PC-9 (cell line): ENCODE results near the gene FEN1. TPM values are rescaled to one million over a fixed set of nuclear protein-coding genes. Genes with fewer than 3 reads are reported as not detected.

Experiments
- BruUV-seq: library from RNA; stranded (reverse); fragments of 400-500 nt; replicated peaks from 2 replicates; lab custom pipeline; 2021; lab: Mats Ljungman, UMichigan
- CTCF ChIA-PET: fragments of 300-600 bp; sonication (Branson Sonifier 250); formaldehyde crosslinking; loops from one replicate; lab custom pipeline; 2022; ENCODE audit warnings: antibody characterized with exemption; lab: Charles Lee
- POLR2A ChIA-PET: fragments of 300-600 bp; sonication (Branson Sonifier 250); formaldehyde crosslinking; loops from one replicate; lab custom pipeline; 2022; ENCODE audit warnings: antibody characterized with exemption; ENCODE audit not compliant: unreplicated experiment; lab: Charles Lee
- DNase-seq, 2 experiments: peaks; one replicate each; pipeline versions ENCODE4 v3.0.0 to v3.0.0-alpha.2; 2015 to 2022; ENCODE audit warnings: mixed read lengths in 1 of 2
- H2AFZ ChIP-seq: fragments of 200-600 bp; sonication (generic); 2 replicates; pipeline ENCODE4 v1.8.1; 2017; ENCODE audit warnings: antibody characterized with exemption
- H3F3A ChIP-seq: fragments of 200-600 bp; sonication (generic); 2 replicates; pipeline ENCODE4 v1.8.1; 2017; ENCODE audit warnings: antibody characterized with exemption, mild to moderate bottlenecking, low read depth; ENCODE audit not compliant: insufficient read depth
- H3K27ac ChIP-seq: fragments of 200-600 bp; sonication (generic); 2 replicates; pipeline ENCODE4 v1.6.1; 2016; ENCODE audit warnings: mixed run types
- H3K27me3 ChIP-seq: fragments of 200-600 bp; sonication (generic); 2 replicates; pipeline ENCODE4 v1.6.1; 2016; ENCODE audit warnings: low read depth, mixed run types; ENCODE audit not compliant: insufficient read depth
- H3K36me3 ChIP-seq: fragments of 200-600 bp; sonication (generic); 2 replicates; pipeline ENCODE4 v1.6.1; 2016; ENCODE audit warnings: low read depth, mixed run types
- H3K4me1 ChIP-seq: fragments of 200-600 bp; sonication (generic); replicated peaks from 2 replicates; pipeline ENCODE4 v1.6.1; 2016; ENCODE audit warnings: mixed run types; ENCODE audit not compliant: insufficient read depth
- H3K4me2 ChIP-seq: fragments of 200-600 bp; sonication (generic); 2 replicates; pipeline ENCODE4 v1.6.1; 2017; ENCODE audit warnings: mixed run types
- H3K4me3 ChIP-seq: fragments of 200-600 bp; sonication (generic); 2 replicates; pipeline ENCODE4 v1.6.1; 2016; ENCODE audit warnings: mixed run types
- H3K79me2 ChIP-seq: fragments of 200-600 bp; sonication (generic); 2 replicates; pipeline ENCODE4 v1.6.1; 2017; ENCODE audit warnings: low read depth, mixed run types
- H3K9me2 ChIP-seq: fragments of 200-600 bp; sonication (generic); 2 replicates; pipeline ENCODE4 v1.8.1; 2017; ENCODE audit warnings: mild to moderate bottlenecking; ENCODE audit not compliant: insufficient read depth
- H3K9me3 ChIP-seq: fragments of 200-600 bp; sonication (generic); 2 replicates; pipeline ENCODE4 v1.8.1; 2016; ENCODE audit warnings: low read depth; ENCODE audit not compliant: insufficient read depth
- H4K20me1 ChIP-seq: fragments of 200-600 bp; sonication (generic); 2 replicates; pipeline ENCODE4 v1.8.1; 2017; ENCODE audit not compliant: insufficient read depth
- CTCF ChIP-seq: fragments of 200-600 bp; sonication (generic); conservative IDR thresholded peaks from 2 replicates; pipeline ENCODE4 v1.6.1; 2017; ENCODE audit warnings: mixed run types, antibody characterized with exemption, mild to moderate bottlenecking, moderate library complexity
- EZH2 ChIP-seq: fragments of 200-600 bp; sonication (generic); IDR thresholded peaks from 2 replicates; pipeline ENCODE4 v1.8.0; 2017; ENCODE audit warnings: antibody characterized with exemption, low read depth
- intact Hi-C: fragments of 100-400 bp; cut with micrococcal nuclease; formaldehyde crosslinking; loops from one replicate; pipeline ENCODE4 v1.10.0; 2022; ENCODE audit not compliant: unreplicated experiment
- total RNA-seq: library from RNA; stranded (reverse); gene quantifications from 2 replicates; pipeline ENCODE4 v1.2.3, GENCODE V29; 2021

FEN1 gene
- total RNA-seq, 1 experiment from 2014 or later = 60.9 TPM

- POLR2A ChIA-PET = interaction anchor here (0.5 to 1.2 kb wide), 12 partner anchors 13 to 934 kb away, joined by 3 to 22 read pairs (median 4); partner anchors contain the start of gene FADS2
Observed at GRCh38 chr11:61814247-61814957, 21.7 kb downstream of the FEN1 start.

GRCh38 chr11:61814958-61815789 lies 22.5 kb downstream of the FEN1 start:
- Histone ChIP-seq H3K36me3 (peaks cover 25% of the 10 kb centered on the region), H3K4me3 (peak overlapping the region; percentile 95), H3K27ac (peak overlapping the region; percentile 80), H3K9me2 (no peaks in the 10 kb centered on the region), H4K20me1 (no peaks in the 10 kb centered on the region), H3K79me2 (peaks cover 31% of the 10 kb centered on the region), H2AFZ (peak overlapping the region; percentile 89), H3F3A (peaks cover 56% of the 10 kb centered on the region), H3K9me3 (no peaks in the 10 kb centered on the region), H3K4me2 (peak overlapping the region; percentile 75), H3K27me3 (no peaks in the 10 kb centered on the region), H3K4me1 (peaks cover 28% of the 10 kb centered on the region)
- no peak for TF ChIP-seq CTCF
- no peak for TF ChIP-seq EZH2
- peak; percentile 97 to 99 for DNase-seq
- TSS peak; percentile 72 for BruUV-seq
- ChIA-PET POLR2A (interaction anchor here (0.5 to 1.2 kb wide), 20 partner anchors 13 to 956 kb away, joined by 3 to 22 read pairs (median 4); partner anchors contain the start of genes FADS2 and TAF6L), CTCF (interaction anchor here (0.8 to 2.1 kb wide), 4 partner anchors 14 to 267 kb away, joined by 3 to 13 read pairs (median 5); no protein-coding TSS in a partner anchor)
- intact Hi-C loops = loop anchor here (1.0 kb wide), 1 partner anchor 152 kb away; the partner anchor contains the start of gene FTH1

More at GRCh38 chr11:61814247-61814957, 21.7 kb downstream of the FEN1 start:
- BruUV-seq = TSS peak; percentile 62
- CTCF ChIA-PET = interaction anchor here (0.8 to 2.1 kb wide), 4 partner anchors 15 to 268 kb away, joined by 3 to 13 read pairs (median 5); no protein-coding TSS in a partner anchor
- Histone ChIP-seq H3K27ac (peak overlapping the region; percentile 75), H3K4me1 (peaks cover 20% of the 10 kb centered on the region), H3K4me3 (peak overlapping the region; percentile 95), H3F3A (peaks cover 50% of the 10 kb centered on the region; the same call in 1 of the 2 replicates), H3K9me3 (no peaks in the 10 kb centered on the region), H3K9me2 (no peaks in the 10 kb centered on the region), H3K79me2 (peaks cover 31% of the 10 kb centered on the region), H3K27me3 (no peaks in the 10 kb centered on the region), H3K4me2 (peak overlapping the region; percentile 75), H2AFZ (peak overlapping the region; percentile 77), H4K20me1 (no peaks in the 10 kb centered on the region), H3K36me3 (peaks cover 33% of the 10 kb centered on the region)
- DNase-seq = peak in 1 of 2 experiments; percentile 51
- TF ChIP-seq EZH2 (no peak), CTCF (no peak)
- intact Hi-C loops = no loop called here
